GM23338 (cell line): ENCODE data around the gene TXNRD1. TPM values are rescaled to one million over a fixed set of nuclear protein-coding genes. Genes with fewer than 3 reads are reported as not detected.

ENCODE experiments used
- ATAC-seq: fragments of 200-7000 bp; cut with Tn5 transposase; 3 replicates; pipeline ENCODE4 v1.9.1; 2020
- DNase-seq: peaks from one replicate; pipeline ENCODE4 v3.0.0-alpha.2; 2015; ENCODE audit warnings: low spot score
- H2AFZ ChIP-seq: fragments of 200-600 bp; sonication (generic); 2 replicates; pipeline ENCODE4 v1.8.0; 2016; ENCODE audit warnings: antibody characterized with exemption, mild to moderate bottlenecking, moderate library complexity
- H3F3A ChIP-seq: fragments of 200-600 bp; sonication (generic); replicated peaks from 2 replicates; pipeline ENCODE4 v1.8.0; 2017; ENCODE audit warnings: antibody characterized with exemption, mixed run types, low read depth
- H3K27ac ChIP-seq: fragments of 200-600 bp; sonication (generic); 2 replicates; pipeline ENCODE4 v1.6.1; 2016; ENCODE audit warnings: low read depth
- H3K27me3 ChIP-seq: fragments of 200-600 bp; sonication (generic); 2 replicates; pipeline ENCODE4 v1.8.0; 2016; ENCODE audit warnings: mild to moderate bottlenecking, mixed run types, moderate library complexity; ENCODE audit not compliant: insufficient read depth
- H3K36me3 ChIP-seq: fragments of 200-600 bp; sonication (generic); 2 replicates; pipeline ENCODE4 v1.8.0; 2016; ENCODE audit warnings: mild to moderate bottlenecking; ENCODE audit not compliant: insufficient read depth
- H3K4me1 ChIP-seq: fragments of 200-600 bp; sonication (generic); 2 replicates; pipeline ENCODE4 v1.8.0; 2016; ENCODE audit warnings: mild to moderate bottlenecking, moderate library complexity; ENCODE audit not compliant: insufficient read depth
- H3K4me2 ChIP-seq: fragments of 200-600 bp; sonication (generic); 2 replicates; pipeline ENCODE4 v1.7.1; 2017; ENCODE audit warnings: mixed run types
- H3K4me3 ChIP-seq: fragments of 200-600 bp; sonication (generic); 2 replicates; pipeline ENCODE4 v1.6.1; 2016; ENCODE audit warnings: mixed run types
- H3K79me2 ChIP-seq: fragments of 200-600 bp; sonication (generic); replicated peaks from 2 replicates; pipeline ENCODE4 v1.8.0; 2017; ENCODE audit warnings: mild to moderate bottlenecking; ENCODE audit not compliant: insufficient read depth
- H3K9me2 ChIP-seq: fragments of 200-600 bp; sonication (generic); 2 replicates; pipeline ENCODE4 v1.8.0; 2017; ENCODE audit not compliant: insufficient read depth
- H4K20me1 ChIP-seq: fragments of 200-600 bp; sonication (generic); replicated peaks from 2 replicates; pipeline ENCODE4 v1.8.0; 2017; ENCODE audit warnings: mild to moderate bottlenecking; ENCODE audit not compliant: insufficient read depth
- H3K27ac Mint-ChIP-seq: 2 replicates; pipeline ENCODE4 v1.8.0; 2020; ENCODE audit warnings: inconsistent platforms, mild to moderate bottlenecking, moderate library complexity, mixed read lengths
- H3K27me3 Mint-ChIP-seq: 3 replicates; pipeline ENCODE4 v1.8.0; 2022; ENCODE audit warnings: low read depth, mild to moderate bottlenecking, moderate library complexity, mixed read lengths, inconsistent platforms; ENCODE audit not compliant: insufficient read depth, poor library complexity
- H3K36me3 Mint-ChIP-seq: 3 replicates; pipeline ENCODE4 v1.8.0; 2021; ENCODE audit warnings: low read depth, mild to moderate bottlenecking, inconsistent platforms, moderate library complexity, mixed read lengths
- H3K4me1 Mint-ChIP-seq: 3 replicates; pipeline ENCODE4 v1.8.0; 2020; ENCODE audit warnings: mild to moderate bottlenecking, inconsistent platforms, mixed read lengths
- H3K4me3 Mint-ChIP-seq: 3 replicates; pipeline ENCODE4 v1.8.0; 2021; ENCODE audit warnings: moderate library complexity, mild to moderate bottlenecking, inconsistent platforms, mixed read lengths
- H3K9me3 Mint-ChIP-seq: 3 replicates; pipeline ENCODE4 v1.8.0; 2020; ENCODE audit warnings: moderate library complexity, mild to moderate bottlenecking, inconsistent platforms, mixed read lengths
- CREB1 ChIP-seq: fragments of 250-450 bp; sonication (Bioruptor Pico); IDR thresholded peaks from 2 replicates; pipeline ENCODE4 v1.5.0; 2020; ENCODE audit warnings: low read depth, mild to moderate bottlenecking, moderate library complexity
- CTCF ChIP-seq, 2 experiments: fragments of 200-600 bp in 1 of 2; sonication (generic) in 1 of 2; conservative IDR thresholded peaks; 2 replicates each; pipeline versions ENCODE4 v1.5.1 to v1.6.1; 2016 to 2017; ENCODE audit warnings: antibody characterized with exemption in 2 of 2, low read depth in 2 of 2, mild to moderate bottlenecking in 2 of 2, moderate library complexity in 1 of 2
- ETS1 ChIP-seq: IDR thresholded peaks from 2 replicates; pipeline ENCODE4 v1.6.1; 2016; ENCODE audit warnings: antibody characterized with exemption
- EZH2 ChIP-seq: fragments of 200-600 bp; sonication (generic); IDR thresholded peaks from one replicate; pipeline ENCODE4 v1.8.0; 2017; ENCODE audit warnings: antibody characterized with exemption, mild to moderate bottlenecking, low read depth; ENCODE audit not compliant: unreplicated experiment
- EZH2phosphoT487 ChIP-seq: fragments of 200-600 bp; sonication (generic); IDR thresholded peaks from one replicate; pipeline ENCODE4 v1.8.1; 2018; ENCODE audit warnings: antibody characterized with exemption; ENCODE audit not compliant: unreplicated experiment
- JUNB ChIP-seq: IDR thresholded peaks from one replicate; pipeline ENCODE4 v1.6.1; 2016; ENCODE audit warnings: antibody characterized with exemption; ENCODE audit not compliant: unreplicated experiment
- NANOG ChIP-seq: IDR thresholded peaks from 2 replicates; pipeline ENCODE4 v1.6.1; 2016; ENCODE audit warnings: antibody characterized with exemption, borderline replicate concordance
- POLR2AphosphoS5 ChIP-seq: IDR thresholded peaks from 2 replicates; pipeline ENCODE4 v1.6.1; 2016; ENCODE audit warnings: antibody characterized with exemption, low read depth
- REST ChIP-seq: IDR thresholded peaks from one replicate; pipeline ENCODE4 v1.6.1; 2018; ENCODE audit warnings: antibody characterized with exemption; ENCODE audit not compliant: unreplicated experiment
- STAT1 ChIP-seq: IDR thresholded peaks from one replicate; pipeline ENCODE4 v1.6.1; 2016; ENCODE audit warnings: antibody characterized with exemption; ENCODE audit not compliant: unreplicated experiment
- ZNF114 ChIP-seq: fragments of 250-450 bp; sonication (Bioruptor Pico); IDR thresholded peaks from 2 replicates; pipeline ENCODE4 v1.5.0; 2020; ENCODE audit warnings: mild to moderate bottlenecking, moderate library complexity
- ZNF331 ChIP-seq: fragments of 250-450 bp; sonication (Bioruptor Pico); IDR thresholded peaks from 2 replicates; pipeline ENCODE4 v1.5.0; 2020; ENCODE audit warnings: low read depth, mild to moderate bottlenecking, moderate library complexity
- ZNF462 ChIP-seq: fragments of 250-450 bp; sonication (Bioruptor Pico); IDR thresholded peaks from 2 replicates; pipeline ENCODE4 v1.5.0; 2020; ENCODE audit warnings: mild to moderate bottlenecking, moderate library complexity
- polyA plus RNA-seq: library from polyadenylated mRNA; unstranded; fragments of >200 nt; fragmentation: Nextera tagmentation; extraction: Ambion mirVana; gene quantifications from 2 replicates; pipeline ENCODE4 v1.2.1, GENCODE V29; 2016
- total RNA-seq: library from RNA; depleted of rRNA; stranded (reverse); fragments of >200 nt; shearing (Covaris generic); gene quantifications from 2 replicates; pipeline ENCODE4 v1.2.3, GENCODE V29; 2014

TXNRD1 gene
- total and polyA plus RNA-seq, 2 experiments from 2014 or later = 115 to 127 TPM

- Histone ChIP-seq H3K27me3 (no peaks in the 10 kb centered on the region), H3K36me3 (peaks cover 6% of the 10 kb centered on the region; the same call in 1 of the 2 replicates), H3F3A (no peaks in the 10 kb centered on the region), H3K27ac (no peak overlapping the region), H3K4me1 (peaks cover 23% of the 10 kb centered on the region), H2AFZ (no peak overlapping the region), H3K9me2 (no peaks in the 10 kb centered on the region), H4K20me1 (peaks cover 4% of the 10 kb centered on the region), H3K4me3 (no peak overlapping the region), H3K4me2 (no peak overlapping the region), H3K79me2 (peaks cover 6% of the 10 kb centered on the region; the same call in 1 of the 2 replicates)
- ATAC-seq (no peak), DNase-seq (no peak)
- Mint-ChIP-seq H3K27me3 (peaks cover 9% of the 10 kb centered on the region), H3K36me3 (peaks cover 17% of the 10 kb centered on the region; the same call in 2 of the 3 replicates), H3K4me3 (no peak overlapping the region), H3K4me1 (peaks cover 22% of the 10 kb centered on the region), H3K9me3 (no peaks in the 10 kb centered on the region), H3K27ac (no peak overlapping the region)
- TF ChIP-seq CTCF (conservative IDR thresholded peaks at IDR 0.05; ENCODE audit: low read depth in 2 of 2) = no peak
- no peak for TF ChIP-seq ETS1
- no peak for TF ChIP-seq JUNB
- TF ChIP-seq ZNF114 = no peak
- no peak for TF ChIP-seq EZH2
- TF ChIP-seq EZH2phosphoT487 = no peak
- TF ChIP-seq ZNF462 (CRISPR knock-in tag) = no peak
- TF ChIP-seq STAT1 = no peak
- TF ChIP-seq POLR2AphosphoS5 = no peak; the same call in 1 of the 2 replicates
- no peak for TF ChIP-seq CREB1 (CRISPR knock-in tag)
- TF ChIP-seq NANOG = no peak
- no peak for TF ChIP-seq ZNF331 (CRISPR knock-in tag)
- TF ChIP-seq REST = no peak
These were observed 139.4 kb downstream of the TXNRD1 start for GRCh38 chr12:104354868-104355570.
